LNCaP clone FGC (cell line): Measurements from ENCODE around the gene PM20D2.

Experiments used
- DNase-seq: peaks from one replicate; pipeline ENCODE4 v3.0.0-alpha.2; 2011; ENCODE audit warnings: low read depth
- H3K4me3 ChIP-seq: 2 replicates; pipeline ENCODE4 v1.5.1; 2011; ENCODE audit warnings: mild to moderate bottlenecking, low read depth, low read length, control low read depth
- TF ChIP-seq, protein P1 (sequence below): IDR thresholded peaks from 2 replicates; pipeline ENCODE4 v1.5.1; 2012; ENCODE audit warnings: mild to moderate bottlenecking; ENCODE audit not compliant: control insufficient read depth, insufficient read depth; ENCODE audit errors: extremely low read depth

The PM20D2 gene

DNA sequence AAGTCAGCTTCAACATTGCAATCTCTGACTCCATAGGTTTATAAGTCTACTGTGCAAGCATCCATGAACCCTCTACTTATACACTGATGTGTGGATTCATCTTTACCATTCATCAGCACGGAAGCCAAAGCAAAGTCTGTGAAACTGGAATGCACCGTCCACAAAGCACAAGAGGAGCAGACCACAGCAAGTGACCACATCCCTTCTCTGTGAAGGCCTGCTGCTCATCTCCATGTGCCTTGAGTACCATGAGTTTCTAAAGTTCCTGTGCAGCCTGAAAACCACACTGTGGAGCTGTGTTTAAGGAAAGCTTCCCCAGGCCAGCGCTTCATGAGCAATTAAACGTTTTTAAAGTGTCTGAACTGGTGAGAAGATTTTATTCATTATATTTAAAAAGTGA is 51.3 kb downstream of the PM20D2 start:
- H3K4me3 ChIP-seq = no peak overlapping the region
- TF ChIP-seq, protein P1, sequence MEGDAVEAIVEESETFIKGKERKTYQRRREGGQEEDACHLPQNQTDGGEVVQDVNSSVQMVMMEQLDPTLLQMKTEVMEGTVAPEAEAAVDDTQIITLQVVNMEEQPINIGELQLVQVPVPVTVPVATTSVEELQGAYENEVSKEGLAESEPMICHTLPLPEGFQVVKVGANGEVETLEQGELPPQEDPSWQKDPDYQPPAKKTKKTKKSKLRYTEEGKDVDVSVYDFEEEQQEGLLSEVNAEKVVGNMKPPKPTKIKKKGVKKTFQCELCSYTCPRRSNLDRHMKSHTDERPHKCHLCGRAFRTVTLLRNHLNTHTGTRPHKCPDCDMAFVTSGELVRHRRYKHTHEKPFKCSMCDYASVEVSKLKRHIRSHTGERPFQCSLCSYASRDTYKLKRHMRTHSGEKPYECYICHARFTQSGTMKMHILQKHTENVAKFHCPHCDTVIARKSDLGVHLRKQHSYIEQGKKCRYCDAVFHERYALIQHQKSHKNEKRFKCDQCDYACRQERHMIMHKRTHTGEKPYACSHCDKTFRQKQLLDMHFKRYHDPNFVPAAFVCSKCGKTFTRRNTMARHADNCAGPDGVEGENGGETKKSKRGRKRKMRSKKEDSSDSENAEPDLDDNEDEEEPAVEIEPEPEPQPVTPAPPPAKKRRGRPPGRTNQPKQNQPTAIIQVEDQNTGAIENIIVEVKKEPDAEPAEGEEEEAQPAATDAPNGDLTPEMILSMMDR = no peak
- DNase-seq = no peak

DNA sequence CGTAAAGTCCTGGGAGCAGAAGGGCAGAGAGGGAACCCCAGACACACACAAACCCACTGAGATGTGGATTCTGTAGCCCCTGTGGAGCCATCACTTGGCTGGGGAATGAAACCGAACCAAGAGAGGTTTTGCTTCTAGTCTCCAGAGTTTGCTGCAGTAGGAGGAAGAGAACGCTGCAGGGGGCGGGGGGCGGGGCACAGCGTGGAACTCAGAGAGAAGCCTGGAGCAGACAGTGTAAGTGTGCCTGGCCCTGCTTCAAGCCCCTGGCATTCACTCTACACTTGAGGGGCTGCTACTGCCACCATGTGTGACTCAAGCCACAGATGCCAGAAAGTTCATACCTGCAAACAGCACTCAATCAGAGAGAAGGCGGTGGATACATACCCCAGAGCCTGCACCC is 52.4 kb downstream of the PM20D2 start:
- H3K4me3 ChIP-seq = no peak overlapping the region
- TF ChIP-seq, protein P1 = no peak
- no peak for DNase-seq

GRCh38 chr6:89199579-89199978 is 53.7 kb downstream of the PM20D2 start:
- no peak overlapping the region for H3K4me3 ChIP-seq
- no peak for DNase-seq
- TF ChIP-seq, protein P1 = no peak

- TF ChIP-seq, protein P1 = no peak
- no peak overlapping the region for H3K4me3 ChIP-seq
- DNase-seq = no peak
These were observed 54.9 kb downstream of the PM20D2 start for GRCh38 chr6:89200706-89201215.

GRCh38 chr6:89204096-89204495 is 58.2 kb downstream of the PM20D2 start:
- H3K4me3 ChIP-seq = no peak overlapping the region
- TF ChIP-seq, protein P1 = no peak
- no peak for DNase-seq

- H3K4me3 ChIP-seq = no peak overlapping the region
- TF ChIP-seq, protein P1 = no peak
These were observed 60.0 kb downstream of the PM20D2 start for GRCh38 chr6:89205819-89206218.

DNA sequence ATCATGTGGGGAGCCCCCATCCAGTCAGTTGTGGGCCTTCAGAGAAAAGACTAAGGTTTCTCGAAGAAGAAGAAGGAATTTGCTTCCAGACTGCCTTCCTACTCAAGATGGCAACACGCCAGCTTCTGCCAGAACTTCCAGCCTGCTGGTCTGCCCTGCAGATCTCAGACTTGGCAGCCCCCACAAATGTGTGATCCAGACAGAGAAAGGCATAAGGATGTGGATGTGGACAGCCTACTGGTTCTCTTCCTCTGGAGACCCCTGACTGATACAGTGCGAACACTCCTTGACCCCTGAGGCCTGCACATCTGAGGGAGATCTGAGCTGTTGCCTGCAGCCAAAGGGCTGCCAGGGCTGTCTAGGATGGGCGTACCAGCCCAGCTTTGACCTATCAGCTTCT is 62.7 kb downstream of the PM20D2 start:
- no peak for DNase-seq
- TF ChIP-seq, protein P1 = no peak
- no peak overlapping the region for H3K4me3 ChIP-seq

More at GRCh38 chr6:89205819-89206218, 60.0 kb downstream of the PM20D2 start:
- DNase-seq = no peak
